Spleen (tissue), 7 donors: ENCODE measurements around the gene POP4.

ENCODE experiments used
- CTCF ChIP-seq, 11 experiments: fragments of 200-600 bp in 7 of 11; fragments of 450-650 bp in 4 of 11; sonication (generic) in 4 of 11; IDR thresholded peaks in 8 of 11; conservative IDR thresholded peaks in 3 of 11; 1 replicate in 7 of 11; 2 replicates in 4 of 11; pipeline versions ENCODE4 v1.4.0 to v1.8.0; 2016 to 2021; ENCODE audit warnings: antibody characterized with exemption in 11 of 11, inconsistent platforms in 4 of 11, mild to moderate bottlenecking in 1 of 11
- POLR2A ChIP-seq, 3 donors: fragments of 450-650 bp; IDR thresholded peaks; one replicate each; pipeline ENCODE4 v1.5.1; 2017; ENCODE audit warnings: antibody characterized with exemption in 3 of 3, mild to moderate bottlenecking in 1 of 3
- POLR2AphosphoS5 ChIP-seq, 3 donors: sonication (generic); formaldehyde crosslinking; IDR thresholded peaks; one replicate each; pipeline ENCODE4 v1.5.1; 2017; ENCODE audit warnings: antibody characterized with exemption in 3 of 3
- donor health status: DM: no; HTN: no; CAD: no; lungs with moderate emphysema.
- donor health status: DM: no; HTN: no; CAD: no.
- donor health status: DM: no; HTN: no; CAD: no.

GRCh38 chr19:29596080-29596727 is 9.9 kb upstream of the POP4 start:
- TF ChIP-seq CTCF (IDR thresholded peaks at IDR 0.05 in 8 of 11, conservative IDR thresholded peaks at IDR 0.05 in 3 of 11), result no peak
- no peak for TF ChIP-seq POLR2A (IDR thresholded peaks at IDR 0.05)
- TF ChIP-seq POLR2AphosphoS5 (IDR thresholded peaks at IDR 0.05), result no peak
